K562 (cell line): ENCODE data around the gene XKR7. TPM values are rescaled to one million over a fixed set of nuclear protein-coding genes. Genes with fewer than 3 reads are reported as not detected.

Experiments
- ADNP ChIP-seq: fragments of 200-800 bp; sonication (Bioruptor generic); IDR thresholded peaks from 2 replicates; pipeline ENCODE4 v1.6.1; 2016; ENCODE audit warnings: missing genetic modification characterization, missing compliant biosample characterization
- ASH1L ChIP-seq: fragments of 450-650 bp; IDR thresholded peaks from 2 replicates; pipeline ENCODE4 v1.6.1; 2018; ENCODE audit warnings: borderline replicate concordance, mild to moderate bottlenecking, low read depth; ENCODE audit not compliant: partially characterized antibody
- CXXC5 ChIP-seq: fragments of 250-450 bp; sonication (Bioruptor Pico); IDR thresholded peaks from 2 replicates; pipeline ENCODE4 v1.8.0; 2022; ENCODE audit warnings: inconsistent platforms, mild to moderate bottlenecking, moderate library complexity
- ETV1 ChIP-seq: fragments of 450-650 bp; conservative IDR thresholded peaks from 2 replicates; pipeline ENCODE4 v1.6.1; 2016; ENCODE audit warnings: missing genetic modification characterization, control low read depth, low read depth, missing compliant biosample characterization
- HDAC1 ChIP-seq, 2 experiments: fragments of 450-650 bp; IDR thresholded peaks; 2 replicates each; pipeline ENCODE4 v1.6.1; 2016 to 2017; ENCODE audit warnings: inconsistent platforms in 1 of 2, mild to moderate bottlenecking in 1 of 2, moderate library complexity in 1 of 2
- MCM2 ChIP-seq: fragments of 450-650 bp; IDR thresholded peaks from 2 replicates; pipeline ENCODE4 v1.6.1; 2017; ENCODE audit warnings: low read depth, mild to moderate bottlenecking
- MEF2D ChIP-seq: conservative IDR thresholded peaks from 2 replicates; pipeline ENCODE4 v1.6.1; 2016; ENCODE audit warnings: low read depth, missing genetic modification characterization, missing compliant biosample characterization
- NELFE ChIP-seq: IDR thresholded peaks from 2 replicates; pipeline ENCODE4 v1.6.1; 2011; ENCODE audit warnings: mild to moderate bottlenecking; ENCODE audit not compliant: insufficient read depth, insufficient read length
- POLR2G ChIP-seq: fragments of 200-400 bp; formaldehyde crosslinking; IDR thresholded peaks from 2 replicates; pipeline ENCODE4 v1.6.1; 2017; ENCODE audit warnings: low read depth, mild to moderate bottlenecking, antibody characterized with exemption, low read length, moderate library complexity
- SMARCA5 ChIP-seq: fragments of 450-650 bp; IDR thresholded peaks from 2 replicates; pipeline ENCODE4 v1.6.1; 2016
- SMARCC2 ChIP-seq: fragments of 450-650 bp; IDR thresholded peaks from 2 replicates; pipeline ENCODE4 v1.6.1; 2017; ENCODE audit warnings: antibody characterized with exemption, moderate library complexity, mild to moderate bottlenecking, low read depth
- TBL1XR1 ChIP-seq, 2 experiments: IDR thresholded peaks; 2 replicates each; pipeline ENCODE4 v1.6.1; 2012; ENCODE audit warnings: improper control_type of control experiment in 2 of 2, low read length in 2 of 2, mild to moderate bottlenecking in 1 of 2
- ZBTB1 ChIP-seq: sonication (generic); formaldehyde crosslinking; IDR thresholded peaks from 2 replicates; pipeline ENCODE4 v1.8.1; 2023; ENCODE audit warnings: missing genetic modification reagents, low read depth, mild to moderate bottlenecking, borderline replicate concordance
- ZNF408 ChIP-seq: fragments of 250-450 bp; sonication (Bioruptor Pico); IDR thresholded peaks from 2 replicates; pipeline ENCODE4 v1.4.0; 2020; ENCODE audit warnings: low read depth, mild to moderate bottlenecking, moderate library complexity
- polyA plus RNA-seq, 8 experiments: library from polyadenylated mRNA; depleted of rRNA in 4 of 8; stranded (reverse) in 5 of 8; unstranded in 3 of 8; fragments of >200 nt; fragmentation: Nextera tagmentation in 2 of 8; fragmentation: Illumina TruSeq in 1 of 8; extraction: Ambion mirVana in 2 of 8; extraction: Trizol in 1 of 8; gene quantifications; 2 replicates each; pipeline versions ENCODE4 v1.2.1 to v1.2.3, GENCODE V29; 2011 to 2014; ENCODE audit warnings: inconsistent platforms in 1 of 8, missing spikeins in 1 of 8
- total RNA-seq, 7 experiments: library from RNA; depleted of rRNA in 6 of 7; stranded (reverse); fragments of >200 nt in 6 of 7; fragmentation: Illumina TruSeq in 2 of 7; extraction: Trizol in 2 of 7; gene quantifications; 2 replicates each; pipeline versions ENCODE4 v1.2.1 to v1.2.3, GENCODE V29; 2011 to 2021; ENCODE audit warnings: low replicate concordance in 1 of 7
- TF ChIP-seq, protein P1 (sequence below): fragments of 250-450 bp; sonication (Bioruptor Pico); IDR thresholded peaks from 2 replicates; pipeline ENCODE4 v1.4.0; 2020
- TF ChIP-seq, protein P2 (sequence below): fragments of 450-650 bp; IDR thresholded peaks from 2 replicates; pipeline ENCODE4 v1.6.1; 2017; ENCODE audit warnings: antibody characterized with exemption
- TF ChIP-seq, protein P3 (sequence below): fragments of 450-650 bp; IDR thresholded peaks from 2 replicates; pipeline ENCODE4 v1.6.1; 2017; ENCODE audit warnings: antibody characterized with exemption, mild to moderate bottlenecking
- TF ChIP-seq, protein P4 (sequence below): sonication (generic); formaldehyde crosslinking; IDR thresholded peaks from 2 replicates; pipeline ENCODE4 v1.8.0; 2022; ENCODE audit warnings: mild to moderate bottlenecking, missing genetic modification reagents
- TF ChIP-seq, protein P5 (sequence below): fragments of 450-650 bp; IDR thresholded peaks from 2 replicates; pipeline ENCODE4 v1.6.1; 2016

The XKR7 gene
- total and polyA plus RNA-seq, 9 of the 15 experiments (the other 6 are each of a cell fraction or from before 2014, with no cell fraction given), result 0.02 TPM; not detected in 8

DNA sequence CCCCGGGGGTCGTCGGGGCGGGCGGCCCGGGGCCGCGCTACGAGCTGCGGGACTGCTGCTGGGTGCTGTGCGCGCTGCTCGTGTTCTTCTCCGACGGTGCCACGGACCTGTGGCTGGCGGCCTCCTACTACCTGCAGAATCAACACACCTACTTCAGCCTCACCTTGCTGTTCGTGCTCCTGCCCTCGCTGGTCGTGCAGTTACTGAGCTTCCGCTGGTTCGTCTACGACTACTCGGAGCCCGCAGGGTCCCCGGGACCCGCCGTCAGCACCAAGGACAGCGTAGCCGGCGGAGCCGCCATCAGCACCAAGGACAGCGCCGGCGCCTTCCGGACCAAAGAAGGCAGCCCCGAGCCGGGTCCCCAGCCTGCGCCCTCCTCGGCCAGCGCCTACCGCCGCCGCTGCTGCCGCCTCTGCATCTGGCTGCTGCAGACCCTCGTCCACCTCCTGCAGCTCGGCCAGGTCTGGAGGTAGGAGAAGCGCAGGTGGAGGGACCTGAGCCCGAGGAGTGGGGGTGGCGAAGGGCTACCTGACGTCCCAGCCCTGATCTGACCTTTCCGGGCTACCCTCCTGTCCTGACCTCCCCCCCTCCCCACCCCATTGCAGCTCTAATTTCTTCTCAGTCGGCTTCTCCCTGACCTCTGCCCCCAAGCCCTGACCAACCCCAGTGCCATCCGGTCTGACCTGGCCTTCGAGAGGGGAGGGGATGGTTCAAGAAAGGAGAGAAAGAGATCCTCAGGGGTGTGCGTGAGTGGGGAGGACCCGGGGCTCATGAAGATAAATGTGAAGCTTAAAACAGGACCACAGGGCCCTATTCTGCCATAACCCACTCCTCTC lies 558 bp downstream of the XKR7 start (continued):
- TF ChIP-seq, protein P1, sequence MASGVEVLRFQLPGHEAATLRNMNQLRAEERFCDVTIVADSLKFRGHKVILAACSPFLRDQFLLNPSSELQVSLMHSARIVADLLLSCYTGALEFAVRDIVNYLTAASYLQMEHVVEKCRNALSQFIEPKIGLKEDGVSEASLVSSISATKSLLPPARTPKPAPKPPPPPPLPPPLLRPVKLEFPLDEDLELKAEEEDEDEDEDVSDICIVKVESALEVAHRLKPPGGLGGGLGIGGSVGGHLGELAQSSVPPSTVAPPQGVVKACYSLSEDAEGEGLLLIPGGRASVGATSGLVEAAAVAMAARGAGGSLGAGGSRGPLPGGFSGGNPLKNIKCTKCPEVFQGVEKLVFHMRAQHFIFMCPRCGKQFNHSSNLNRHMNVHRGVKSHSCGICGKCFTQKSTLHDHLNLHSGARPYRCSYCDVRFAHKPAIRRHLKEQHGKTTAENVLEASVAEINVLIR (CRISPR knock-in tag), result peak; percentile 42; the same call in 1 of the 2 replicates
- no peak for TF ChIP-seq POLR2G
- TF ChIP-seq ETV1 (tag), result peak; percentile 98
- TF ChIP-seq TBL1XR1 (IDR thresholded peaks at IDR 0.05; ENCODE audit: low read length in 2 of 2), result no peak
- 0 out of 2 replicates have a peak, but pooled peaks have one; percentile 42 for TF ChIP-seq MEF2D (tag)
- TF ChIP-seq SMARCC2, result no peak
- TF ChIP-seq ASH1L, result no peak
- no peak for TF ChIP-seq MCM2
- TF ChIP-seq NELFE, result no peak
- no peak for TF ChIP-seq SMARCA5
- peak; percentile 98 for TF ChIP-seq ZBTB1
- TF ChIP-seq, protein P2, sequence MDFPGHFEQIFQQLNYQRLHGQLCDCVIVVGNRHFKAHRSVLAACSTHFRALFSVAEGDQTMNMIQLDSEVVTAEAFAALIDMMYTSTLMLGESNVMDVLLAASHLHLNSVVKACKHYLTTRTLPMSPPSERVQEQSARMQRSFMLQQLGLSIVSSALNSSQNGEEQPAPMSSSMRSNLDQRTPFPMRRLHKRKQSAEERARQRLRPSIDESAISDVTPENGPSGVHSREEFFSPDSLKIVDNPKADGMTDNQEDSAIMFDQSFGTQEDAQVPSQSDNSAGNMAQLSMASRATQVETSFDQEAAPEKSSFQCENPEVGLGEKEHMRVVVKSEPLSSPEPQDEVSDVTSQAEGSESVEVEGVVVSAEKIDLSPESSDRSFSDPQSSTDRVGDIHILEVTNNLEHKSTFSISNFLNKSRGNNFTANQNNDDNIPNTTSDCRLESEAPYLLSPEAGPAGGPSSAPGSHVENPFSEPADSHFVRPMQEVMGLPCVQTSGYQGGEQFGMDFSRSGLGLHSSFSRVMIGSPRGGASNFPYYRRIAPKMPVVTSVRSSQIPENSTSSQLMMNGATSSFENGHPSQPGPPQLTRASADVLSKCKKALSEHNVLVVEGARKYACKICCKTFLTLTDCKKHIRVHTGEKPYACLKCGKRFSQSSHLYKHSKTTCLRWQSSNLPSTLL, result no peak
- TF ChIP-seq, protein P3, sequence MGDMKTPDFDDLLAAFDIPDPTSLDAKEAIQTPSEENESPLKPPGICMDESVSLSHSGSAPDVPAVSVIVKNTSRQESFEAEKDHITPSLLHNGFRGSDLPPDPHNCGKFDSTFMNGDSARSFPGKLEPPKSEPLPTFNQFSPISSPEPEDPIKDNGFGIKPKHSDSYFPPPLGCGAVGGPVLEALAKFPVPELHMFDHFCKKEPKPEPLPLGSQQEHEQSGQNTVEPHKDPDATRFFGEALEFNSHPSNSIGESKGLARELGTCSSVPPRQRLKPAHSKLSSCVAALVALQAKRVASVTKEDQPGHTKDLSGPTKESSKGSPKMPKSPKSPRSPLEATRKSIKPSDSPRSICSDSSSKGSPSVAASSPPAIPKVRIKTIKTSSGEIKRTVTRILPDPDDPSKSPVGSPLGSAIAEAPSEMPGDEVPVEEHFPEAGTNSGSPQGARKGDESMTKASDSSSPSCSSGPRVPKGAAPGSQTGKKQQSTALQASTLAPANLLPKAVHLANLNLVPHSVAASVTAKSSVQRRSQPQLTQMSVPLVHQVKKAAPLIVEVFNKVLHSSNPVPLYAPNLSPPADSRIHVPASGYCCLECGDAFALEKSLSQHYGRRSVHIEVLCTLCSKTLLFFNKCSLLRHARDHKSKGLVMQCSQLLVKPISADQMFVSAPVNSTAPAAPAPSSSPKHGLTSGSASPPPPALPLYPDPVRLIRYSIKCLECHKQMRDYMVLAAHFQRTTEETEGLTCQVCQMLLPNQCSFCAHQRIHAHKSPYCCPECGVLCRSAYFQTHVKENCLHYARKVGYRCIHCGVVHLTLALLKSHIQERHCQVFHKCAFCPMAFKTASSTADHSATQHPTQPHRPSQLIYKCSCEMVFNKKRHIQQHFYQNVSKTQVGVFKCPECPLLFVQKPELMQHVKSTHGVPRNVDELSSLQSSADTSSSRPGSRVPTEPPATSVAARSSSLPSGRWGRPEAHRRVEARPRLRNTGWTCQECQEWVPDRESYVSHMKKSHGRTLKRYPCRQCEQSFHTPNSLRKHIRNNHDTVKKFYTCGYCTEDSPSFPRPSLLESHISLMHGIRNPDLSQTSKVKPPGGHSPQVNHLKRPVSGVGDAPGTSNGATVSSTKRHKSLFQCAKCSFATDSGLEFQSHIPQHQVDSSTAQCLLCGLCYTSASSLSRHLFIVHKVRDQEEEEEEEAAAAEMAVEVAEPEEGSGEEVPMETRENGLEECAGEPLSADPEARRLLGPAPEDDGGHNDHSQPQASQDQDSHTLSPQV, result no peak
- TF ChIP-seq CXXC5, result peak; percentile 92
- no peak for TF ChIP-seq ZNF408 (CRISPR knock-in tag)
- no peak for TF ChIP-seq ADNP (tag)
- TF ChIP-seq, protein P4, sequence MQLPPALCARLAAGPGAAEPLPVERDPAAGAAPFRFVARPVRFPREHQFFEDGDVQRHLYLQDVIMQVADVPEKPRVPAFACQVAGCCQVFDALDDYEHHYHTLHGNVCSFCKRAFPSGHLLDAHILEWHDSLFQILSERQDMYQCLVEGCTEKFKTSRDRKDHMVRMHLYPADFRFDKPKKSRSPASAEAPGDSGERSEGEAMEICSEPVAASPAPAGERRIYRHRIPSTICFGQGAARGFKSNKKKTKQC (CRISPR knock-in tag), result peak; percentile 100
- peak in 1 of 2 experiments; percentile 98; a peak in 2 of 4 replicates for TF ChIP-seq HDAC1 (IDR thresholded peaks at IDR 0.05)
- TF ChIP-seq, protein P5, sequence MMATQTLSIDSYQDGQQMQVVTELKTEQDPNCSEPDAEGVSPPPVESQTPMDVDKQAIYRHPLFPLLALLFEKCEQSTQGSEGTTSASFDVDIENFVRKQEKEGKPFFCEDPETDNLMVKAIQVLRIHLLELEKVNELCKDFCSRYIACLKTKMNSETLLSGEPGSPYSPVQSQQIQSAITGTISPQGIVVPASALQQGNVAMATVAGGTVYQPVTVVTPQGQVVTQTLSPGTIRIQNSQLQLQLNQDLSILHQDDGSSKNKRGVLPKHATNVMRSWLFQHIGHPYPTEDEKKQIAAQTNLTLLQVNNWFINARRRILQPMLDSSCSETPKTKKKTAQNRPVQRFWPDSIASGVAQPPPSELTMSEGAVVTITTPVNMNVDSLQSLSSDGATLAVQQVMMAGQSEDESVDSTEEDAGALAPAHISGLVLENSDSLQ, result no peak
